ENCODE data around the gene HLA-DOA. TPM values are rescaled to one million over a fixed set of nuclear protein-coding genes. Genes with fewer than 3 reads are reported as not detected.

HLA-DOA gene
- total and polyA plus RNA-seq, 2 of the 8 experiments (the other 6 are each of a cell fraction or from before 2014, with no cell fraction given): 23.7 to 89.0 TPM

- FAIRE-seq: no peak
- Histone ChIP-seq H3K4me2 (ENCODE audit: insufficient read depth in 1 of 2, low read depth in 2 of 2, low read length in 2 of 2) (no peak overlapping the region), H3K36me3 (ENCODE audit: control insufficient read depth in 2 of 4, insufficient read depth in 4 of 4, low read length in 3 of 4) (peaks cover 61 to 93% (median 78%) of the 10 kb centered on the region in 4 experiments), H3K4me1 (replicated peaks in 1 of 4; ENCODE audit: control insufficient read depth in 3 of 4, insufficient read depth in 4 of 4, low read length in 3 of 4) (peaks cover 0 to 11% (median 6%) of the 10 kb centered on the region in 4 experiments; a peak in 5 of 7 replicates), H2BK5ac (ENCODE audit: low read depth, low read length) (no peak overlapping the region), H3K79me1 (ENCODE audit: low read depth, low read length) (peaks cover 11% of the 10 kb centered on the region), H3K23ac (ENCODE audit: insufficient read length) (no peak overlapping the region), H4K20me1 (replicated peaks in 1 of 2; ENCODE audit: control insufficient read depth in 1 of 2, insufficient read depth in 2 of 2, low read length in 2 of 2) (peaks cover 61 to 67% of the 10 kb centered on the region in 2 experiments), H4K5ac (ENCODE audit: insufficient read length, low read depth, low read length) (no peak overlapping the region), H2BK20ac (ENCODE audit: low read length) (no peak overlapping the region), H3K14ac (ENCODE audit: insufficient read length) (no peak overlapping the region), H3K27ac (ENCODE audit: low read depth, low read length) (no peak overlapping the region), H3K56ac (replicated peaks; ENCODE audit: insufficient read length, low read depth, low read length) (no peak overlapping the region), H4K8ac (ENCODE audit: extremely low read depth, insufficient read depth, low read length) (no peak overlapping the region), H3K79me2 (ENCODE audit: control insufficient read depth in 1 of 2, insufficient read depth in 2 of 2, low read length in 2 of 2) (peaks cover 37 to 68% of the 10 kb centered on the region in 2 experiments), H3K4ac (replicated peaks; ENCODE audit: insufficient read length, low read depth, low read length) (no peak overlapping the region), H3K4me3 (ENCODE audit: extremely low read depth in 1 of 4, insufficient read depth in 2 of 4, low read depth in 3 of 4, low read length in 4 of 4) (no peak overlapping the region), H3K27me3 (replicated peaks in 1 of 4; ENCODE audit: control insufficient read depth in 3 of 4, extremely low read depth in 1 of 4, insufficient read depth in 3 of 4, low read length in 3 of 4) (no peaks in the 10 kb centered on the region), H2BK15ac (ENCODE audit: low read length) (no peak overlapping the region), H2AK5ac (ENCODE audit: low read depth, low read length) (no peak overlapping the region), H2BK12ac (ENCODE audit: low read depth, low read length) (no peak overlapping the region), H2BK120ac (replicated peaks; ENCODE audit: low read depth, low read length) (no peak overlapping the region), H3K23me2 (ENCODE audit: low read depth, low read length) (peaks cover 14% of the 10 kb centered on the region), H3K18ac (ENCODE audit: extremely low read depth, low read length) (no peak overlapping the region), H2AFZ (ENCODE audit: low read length) (no peak overlapping the region), H4K91ac (replicated peaks; ENCODE audit: insufficient read length, low read length) (no peak overlapping the region), H3K9ac (replicated peaks in 1 of 4; ENCODE audit: extremely low read depth in 1 of 4, low read depth in 3 of 4, low read length in 3 of 4) (no peak overlapping the region), H3K9me3 (ENCODE audit: insufficient read depth in 2 of 2, low read depth in 1 of 2, low read length in 1 of 2) (no peaks in the 10 kb centered on the region; a peak in 1 of 4 replicates)
- ChIA-PET CTCF (ENCODE audit: partially characterized antibody) (interaction anchor here (0.7 to 1.4 kb wide), 2 partner anchors 25 to 92 kb away, joined by 3 to 4 read pairs; partner anchors contain the start of gene HLA-DMA), POLR2A (ENCODE audit: partially characterized antibody) (interaction anchor here (0.6 to 33.3 kb wide), 8 partner anchors 2 to 434 kb away, joined by 3 to 1158 read pairs (median 4); partner anchors contain the start of genes B3GALT4, BRD2, HLA-DMA and RING1)
- WGBS, 2 experiments (ENCODE audit: extremely low coverage in 1 of 2, insufficient coverage in 1 of 2, insufficient read length in 1 of 2, insufficient replicate concordance in 2 of 2, low coverage in 1 of 2, low lambda C conversion rate in 2 of 2, missing lambda C conversion rate in 1 of 2): 98% methylated on average over 7 of the region's 7 CpGs; no CpG with 5 or more reads in 1 of the 2 experiments
- peak in 1 of 2 experiments; percentile 12; a peak in 1 of 3 replicates for TF ChIP-seq POLR2A (IDR thresholded peaks at IDR 0.05; ENCODE audit: control extremely low read depth in 1 of 2, low read depth in 2 of 2, low read length in 2 of 2)
- no peak for TF ChIP-seq BACH1 (IDR thresholded peaks at IDR 0.05; ENCODE audit: low read length)
- no peak for DNase-seq (ENCODE audit: low read depth in 1 of 2, low spot score in 2 of 2)
Measured at GRCh38 chr6:32977953-32978324, 31.5 kb downstream of the HLA-DOA start.

Measured in H1 (cell line).